ENCODE measurements around the gene MYZAP.

Gene MYZAP

GRCh38 chr15:57643826-57644225 lies 52.1 kb downstream of the MYZAP start:
- no peak for TF ChIP-seq CTCF (IDR thresholded peaks at IDR 0.05; ENCODE audit: insufficient read depth, low read depth, low read length, missing control alignments)
- H3K4me3 ChIP-seq (ENCODE audit: low read depth, low read length): no peak overlapping the region
- DNase-seq (ENCODE audit: low read depth): no peak

GRCh38 chr15:57646087-57646486 lies 54.4 kb downstream of the MYZAP start:
- DNase-seq (ENCODE audit: low read depth): no peak

GRCh38 chr15:57647071-57647790 lies 55.5 kb downstream of the MYZAP start:
- no peak overlapping the region for H3K4me3 ChIP-seq (ENCODE audit: low read depth, low read length)
- no peak for TF ChIP-seq CTCF (IDR thresholded peaks at IDR 0.05; ENCODE audit: insufficient read depth, low read depth, low read length, missing control alignments)
- DNase-seq (ENCODE audit: low read depth): no peak

More at GRCh38 chr15:57646087-57646486, 54.4 kb downstream of the MYZAP start:
- no peak overlapping the region for H3K4me3 ChIP-seq (ENCODE audit: low read depth, low read length)
- TF ChIP-seq CTCF (IDR thresholded peaks at IDR 0.05; ENCODE audit: insufficient read depth, low read depth, low read length, missing control alignments): no peak

- no peak for DNase-seq (ENCODE audit: low read depth)
- no peak for TF ChIP-seq CTCF (IDR thresholded peaks at IDR 0.05; ENCODE audit: insufficient read depth, low read depth, low read length, missing control alignments)
- no peak overlapping the region for H3K4me3 ChIP-seq (ENCODE audit: low read depth, low read length)
These were observed 56.1 kb downstream of the MYZAP start for GRCh38 chr15:57647791-57648130.

- no peak for DNase-seq (ENCODE audit: low read depth)
- H3K4me3 ChIP-seq (ENCODE audit: low read depth, low read length): no peak overlapping the region
- no peak for TF ChIP-seq CTCF (IDR thresholded peaks at IDR 0.05; ENCODE audit: insufficient read depth, low read depth, low read length, missing control alignments)
These were observed 57.4 kb downstream of the MYZAP start for GRCh38 chr15:57649138-57649537.

GRCh38 chr15:57651445-57651844 lies 59.7 kb downstream of the MYZAP start:
- TF ChIP-seq CTCF (IDR thresholded peaks at IDR 0.05; ENCODE audit: insufficient read depth, low read depth, low read length, missing control alignments): no peak
- no peak overlapping the region for H3K4me3 ChIP-seq (ENCODE audit: low read depth, low read length)
- DNase-seq (ENCODE audit: low read depth): no peak

- no peak overlapping the region for H3K4me3 ChIP-seq (ENCODE audit: low read depth, low read length)
- DNase-seq (ENCODE audit: low read depth): no peak
- TF ChIP-seq CTCF (IDR thresholded peaks at IDR 0.05; ENCODE audit: insufficient read depth, low read depth, low read length, missing control alignments): no peak
These were observed 60.8 kb downstream of the MYZAP start for GRCh38 chr15:57652481-57652880.

Measured in GM12865 (cell line).